Measurements from ENCODE around the gene HEMK1.

The HEMK1 gene

DNA sequence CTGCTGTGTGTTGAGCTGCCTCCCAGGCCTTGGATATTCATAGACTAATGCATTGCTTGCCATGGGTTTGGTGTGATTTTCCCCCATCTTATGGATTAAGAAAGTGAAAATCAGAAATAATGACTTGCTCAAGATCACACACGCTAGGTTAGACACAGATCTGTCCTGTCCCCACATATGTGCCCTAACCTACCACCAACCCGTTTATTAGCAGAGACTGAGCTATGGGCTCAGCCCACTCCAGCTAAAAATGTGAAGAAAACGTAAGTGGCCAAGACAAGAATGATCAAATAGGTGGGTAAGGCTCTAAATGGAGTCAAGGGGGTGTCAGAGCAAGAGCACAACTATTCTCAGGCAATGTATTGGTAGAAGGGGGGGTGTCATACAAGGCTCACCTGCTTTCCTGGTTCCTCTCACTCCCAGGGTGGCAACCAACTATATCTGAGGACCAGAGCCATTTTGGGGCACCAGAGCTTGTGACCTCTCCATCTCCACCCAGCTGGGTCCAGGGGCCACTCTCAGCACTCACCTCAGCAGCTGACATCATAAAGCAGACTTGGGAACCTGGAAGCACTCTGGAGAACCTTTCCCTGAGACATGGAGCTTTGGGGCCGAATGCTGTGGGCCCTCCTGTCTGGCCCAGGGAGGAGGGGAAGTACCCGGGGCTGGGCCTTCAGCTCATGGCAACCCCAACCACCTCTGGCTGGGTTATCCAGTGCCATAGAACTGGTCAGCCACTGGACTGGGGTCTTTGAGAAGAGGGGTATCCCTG is 1.4 kb downstream of the HEMK1 start:
- no peak for FAIRE-seq
- TF ChIP-seq, protein P1, sequence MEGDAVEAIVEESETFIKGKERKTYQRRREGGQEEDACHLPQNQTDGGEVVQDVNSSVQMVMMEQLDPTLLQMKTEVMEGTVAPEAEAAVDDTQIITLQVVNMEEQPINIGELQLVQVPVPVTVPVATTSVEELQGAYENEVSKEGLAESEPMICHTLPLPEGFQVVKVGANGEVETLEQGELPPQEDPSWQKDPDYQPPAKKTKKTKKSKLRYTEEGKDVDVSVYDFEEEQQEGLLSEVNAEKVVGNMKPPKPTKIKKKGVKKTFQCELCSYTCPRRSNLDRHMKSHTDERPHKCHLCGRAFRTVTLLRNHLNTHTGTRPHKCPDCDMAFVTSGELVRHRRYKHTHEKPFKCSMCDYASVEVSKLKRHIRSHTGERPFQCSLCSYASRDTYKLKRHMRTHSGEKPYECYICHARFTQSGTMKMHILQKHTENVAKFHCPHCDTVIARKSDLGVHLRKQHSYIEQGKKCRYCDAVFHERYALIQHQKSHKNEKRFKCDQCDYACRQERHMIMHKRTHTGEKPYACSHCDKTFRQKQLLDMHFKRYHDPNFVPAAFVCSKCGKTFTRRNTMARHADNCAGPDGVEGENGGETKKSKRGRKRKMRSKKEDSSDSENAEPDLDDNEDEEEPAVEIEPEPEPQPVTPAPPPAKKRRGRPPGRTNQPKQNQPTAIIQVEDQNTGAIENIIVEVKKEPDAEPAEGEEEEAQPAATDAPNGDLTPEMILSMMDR (IDR thresholded peaks at IDR 0.05; ENCODE audit: insufficient read depth, missing control alignments) = no peak

DNA sequence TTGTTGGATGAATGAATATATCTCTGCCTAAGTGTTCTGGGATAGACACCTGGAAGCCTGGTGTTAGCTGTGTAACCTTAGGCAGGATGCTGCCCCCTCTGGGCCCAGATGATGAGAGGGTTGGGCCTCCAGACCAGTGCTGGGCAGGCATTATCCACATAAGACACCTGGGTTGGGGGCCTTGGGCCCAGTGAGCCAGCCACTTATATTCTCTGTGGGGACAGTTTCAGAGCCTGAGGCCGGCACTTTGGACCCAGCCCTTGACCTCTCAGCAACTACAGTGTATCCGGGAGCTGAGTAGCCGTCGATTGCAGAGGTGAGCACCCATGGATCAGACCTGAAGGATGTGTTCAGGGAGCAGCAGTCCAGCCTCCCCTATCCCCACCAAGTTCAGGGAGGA is 2.2 kb downstream of the HEMK1 start:
- TF ChIP-seq, protein P1 (IDR thresholded peaks at IDR 0.05; ENCODE audit: insufficient read depth, missing control alignments) = no peak
- DNase-seq (ENCODE audit: insufficient read length, low spot score) (no peak), FAIRE-seq (no peak)

More for the DNA sequence above, 1.4 kb downstream of the HEMK1 start:
- no peak for DNase-seq (ENCODE audit: insufficient read length, low spot score)

DNA sequence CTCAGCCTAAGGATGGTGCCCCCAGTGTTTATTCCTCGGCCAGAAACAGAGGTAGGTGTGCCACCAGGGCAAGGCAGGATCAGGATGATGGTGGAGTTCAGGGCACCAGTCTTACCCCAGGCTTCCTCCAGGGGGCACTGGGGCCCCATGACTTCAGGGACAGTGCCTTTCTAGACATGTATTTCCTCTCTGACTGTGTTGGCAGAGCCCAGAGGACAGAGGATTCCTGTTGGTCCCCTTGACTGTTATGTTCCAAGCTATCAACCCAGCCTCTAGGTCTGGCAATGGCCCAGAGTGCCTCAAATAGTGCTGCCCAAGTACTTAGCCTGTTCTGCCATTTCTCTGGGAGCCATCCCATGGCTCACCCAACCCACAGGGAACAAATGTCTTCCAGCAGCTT is 2.8 kb downstream of the HEMK1 start:
- TF ChIP-seq, protein P1 (IDR thresholded peaks at IDR 0.05; ENCODE audit: insufficient read depth, missing control alignments) = peak; percentile 69

DNA sequence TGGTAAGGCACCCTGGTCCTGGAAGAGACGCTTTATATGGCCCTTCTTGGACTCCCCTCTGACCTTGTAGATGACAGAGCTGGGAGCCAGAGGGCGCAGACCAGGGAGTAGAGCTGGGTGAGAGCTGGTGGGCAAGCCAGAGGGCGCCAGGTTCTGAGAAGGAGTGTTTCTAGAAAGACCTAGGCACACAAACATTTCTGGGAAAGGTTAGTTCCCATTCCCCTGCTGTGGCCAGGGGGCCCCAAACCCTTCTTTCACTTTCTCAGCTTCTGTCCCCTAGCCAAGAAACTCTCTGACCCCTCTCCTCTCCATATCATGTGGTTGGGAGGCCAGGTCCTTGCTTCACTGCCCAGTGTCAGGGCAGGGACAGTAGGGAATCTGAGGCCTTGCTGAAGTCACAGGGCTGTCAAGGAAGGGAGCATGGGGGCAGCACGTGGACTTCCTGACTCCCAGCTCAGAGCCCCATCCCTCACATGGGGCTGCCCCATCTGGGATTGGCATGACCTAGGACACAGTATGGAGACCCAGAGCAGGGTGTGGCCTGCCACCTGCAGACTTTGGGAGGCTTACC is 3.6 kb downstream of the HEMK1 start:
- FAIRE-seq (no peak), DNase-seq (ENCODE audit: insufficient read length, low spot score) (no peak)
- TF ChIP-seq, protein P1 (IDR thresholded peaks at IDR 0.05; ENCODE audit: insufficient read depth, missing control alignments) = no peak

More for the DNA sequence above, 2.8 kb downstream of the HEMK1 start:
- DNase-seq (ENCODE audit: insufficient read length, low spot score) = peak; percentile 66
- FAIRE-seq = no peak

DNA sequence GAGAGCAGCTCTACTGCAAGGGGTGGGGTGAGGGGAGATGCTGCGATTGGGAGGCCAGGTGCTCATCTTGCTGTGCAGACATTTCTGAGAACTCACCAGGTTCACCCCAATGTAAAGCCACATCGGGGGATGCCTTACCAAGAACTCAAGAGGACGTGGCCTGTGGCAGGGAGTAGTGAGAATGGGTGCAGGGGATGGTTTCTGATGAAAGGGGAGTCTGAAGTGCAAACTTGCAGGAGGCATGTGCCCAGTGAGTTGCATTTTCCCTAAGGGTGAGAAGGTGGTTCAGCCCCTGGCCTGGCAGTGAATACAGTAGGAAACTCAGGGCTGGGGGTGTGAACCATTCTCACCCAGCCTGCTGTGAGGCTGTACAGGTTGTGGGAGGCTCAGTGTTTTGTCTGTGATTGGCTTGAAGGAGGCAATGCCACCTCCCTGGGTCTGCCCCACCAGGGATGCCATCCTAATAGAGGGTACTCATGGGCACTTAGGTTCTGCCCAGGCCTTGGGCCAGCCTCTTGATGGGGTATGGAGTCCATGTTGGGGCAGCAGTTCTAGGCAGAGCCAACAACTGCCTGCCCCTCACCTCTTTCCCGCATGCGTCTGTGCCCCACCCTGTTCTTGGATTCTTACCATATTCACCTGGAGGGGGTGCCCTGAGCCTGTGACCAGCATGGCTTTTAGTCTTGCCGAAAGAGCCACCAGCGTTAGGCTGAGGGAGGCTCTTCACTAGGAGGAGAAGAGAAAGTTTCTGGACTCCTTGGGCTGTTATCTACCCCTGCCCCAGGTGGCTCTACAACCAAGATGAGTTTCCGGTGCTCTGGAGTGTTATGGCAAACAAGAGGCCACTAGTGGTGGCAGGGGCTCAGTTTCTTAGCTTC is 4.5 kb downstream of the HEMK1 start:
- DNase-seq (ENCODE audit: insufficient read length, low spot score) = no peak
- no peak for FAIRE-seq
- TF ChIP-seq, protein P1 (IDR thresholded peaks at IDR 0.05; ENCODE audit: insufficient read depth, missing control alignments) = no peak

DNA sequence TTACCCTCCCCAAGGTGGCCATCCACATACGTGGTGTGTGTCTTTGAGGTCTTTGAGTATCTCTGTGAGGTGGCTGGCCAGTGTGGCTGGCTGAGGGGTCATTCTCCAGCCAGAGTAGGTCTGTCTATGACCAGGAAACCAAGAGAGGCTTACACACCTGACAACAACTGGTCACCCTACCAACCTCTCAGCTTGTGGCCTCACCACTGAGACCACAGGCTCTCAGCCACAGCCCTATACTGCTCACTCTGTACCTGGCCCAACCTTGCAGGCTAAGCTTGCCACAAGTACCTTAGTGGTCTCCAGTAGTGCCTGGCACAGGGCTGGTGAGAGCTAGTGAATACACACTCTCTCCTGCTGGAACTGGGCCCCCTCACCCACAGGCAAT is 5.1 kb downstream of the HEMK1 start:
- no peak for DNase-seq (ENCODE audit: insufficient read length, low spot score)
- FAIRE-seq = no peak
- TF ChIP-seq, protein P1 (IDR thresholded peaks at IDR 0.05; ENCODE audit: insufficient read depth, missing control alignments) = no peak

Measured in D721Med (cell line).